Putamen (tissue), 1 donor: ENCODE results near the gene WNT8B.

Source experiments
- DNase-seq: peaks from one replicate; pipeline ENCODE4 v3.0.0-alpha.2; 2016; ENCODE audit warnings: low spot score

Gene WNT8B

GRCh38 chr10:100519311-100520051 is 56.7 kb downstream of the WNT8B start, which contains the start of gene SEC31B:
Gene SEC31B (minus strand): TSS chr10:100519861. CDS start chr10:100516952, 2,909 bp downstream.
- DNase-seq = no peak

DNA sequence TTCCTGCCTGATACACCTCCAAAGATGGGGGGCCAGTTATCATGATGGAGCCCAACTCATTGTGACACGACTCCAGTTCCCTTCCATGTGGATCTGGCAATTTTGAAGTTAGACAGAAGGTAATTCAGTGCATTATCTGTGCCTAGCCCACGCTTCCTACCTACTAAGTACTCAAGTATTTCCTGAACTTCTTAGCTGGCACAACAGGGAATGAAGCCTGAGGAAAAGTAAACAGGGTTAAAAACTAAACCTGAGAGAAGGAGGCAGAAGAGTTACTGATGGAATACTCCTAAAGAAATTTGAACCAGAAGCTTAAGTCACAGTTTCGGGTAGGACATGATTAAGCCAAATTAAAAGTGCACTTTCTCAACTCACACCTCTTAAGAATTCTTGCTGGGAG is 58.0 kb downstream of the WNT8B start:
- no peak for DNase-seq

GRCh38 chr10:100522107-100522801 is 59.4 kb downstream of the WNT8B start:
- no peak for DNase-seq

DNA sequence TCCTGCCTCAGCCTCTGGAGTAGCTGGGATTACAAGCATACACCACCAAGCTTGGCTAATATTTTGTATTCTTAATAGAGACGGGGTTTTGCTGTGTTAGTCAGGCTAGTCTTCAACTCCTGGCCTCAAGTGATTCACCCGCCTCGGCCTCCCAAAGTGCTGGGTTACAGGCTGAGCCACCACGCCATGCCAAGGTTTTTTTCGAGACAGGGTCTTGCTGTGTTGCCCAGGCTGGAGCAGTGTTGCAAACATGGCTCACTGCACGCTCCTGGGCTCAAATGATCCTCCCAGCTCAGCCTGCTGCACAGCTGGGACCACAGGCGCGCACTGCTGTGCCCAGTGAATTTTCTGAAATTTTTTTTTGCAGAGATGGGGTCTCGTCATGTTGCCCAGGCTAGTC is 60.1 kb downstream of the WNT8B start:
- no peak for DNase-seq

GRCh38 chr10:100524206-100524605 is 61.4 kb downstream of the WNT8B start:
- no peak for DNase-seq

- DNase-seq = no peak
Measured at GRCh38 chr10:100524638-100525037, 61.8 kb downstream of the WNT8B start.

DNA sequence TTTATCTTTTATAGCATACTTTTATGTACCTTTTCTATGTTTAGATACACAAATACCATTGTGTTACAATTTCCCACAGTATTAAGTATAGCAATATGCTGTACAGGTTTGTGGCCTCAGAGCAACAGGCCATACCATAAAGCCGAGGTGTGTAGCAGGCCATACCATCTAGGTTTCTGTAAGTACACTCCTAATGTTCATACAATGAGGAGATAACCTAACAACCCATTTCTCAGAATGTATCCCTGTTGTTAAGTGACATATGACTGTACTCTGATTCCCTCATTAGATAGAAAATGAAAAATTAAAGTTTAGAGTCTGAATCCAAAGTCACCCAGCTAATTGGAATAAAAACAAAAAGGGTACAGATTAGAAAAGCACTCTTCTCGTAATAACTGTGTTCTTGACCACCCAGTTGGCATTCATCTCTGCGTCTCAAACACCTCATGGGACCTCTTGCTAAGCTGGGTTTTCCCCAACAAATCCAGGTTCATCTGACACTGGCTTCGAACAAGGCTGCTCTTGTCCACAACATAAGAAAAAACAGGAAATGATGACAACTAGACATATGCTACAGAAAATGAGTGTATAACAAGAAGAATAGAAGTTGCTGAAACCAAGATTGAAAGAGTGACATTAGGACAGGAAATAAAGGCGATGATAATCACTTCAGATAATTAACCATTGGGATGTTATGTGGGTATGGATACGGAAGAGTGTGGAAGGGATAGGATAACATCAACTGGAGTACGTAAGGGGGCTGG is 65.5 kb downstream of the WNT8B start:
- DNase-seq = no peak

DNA sequence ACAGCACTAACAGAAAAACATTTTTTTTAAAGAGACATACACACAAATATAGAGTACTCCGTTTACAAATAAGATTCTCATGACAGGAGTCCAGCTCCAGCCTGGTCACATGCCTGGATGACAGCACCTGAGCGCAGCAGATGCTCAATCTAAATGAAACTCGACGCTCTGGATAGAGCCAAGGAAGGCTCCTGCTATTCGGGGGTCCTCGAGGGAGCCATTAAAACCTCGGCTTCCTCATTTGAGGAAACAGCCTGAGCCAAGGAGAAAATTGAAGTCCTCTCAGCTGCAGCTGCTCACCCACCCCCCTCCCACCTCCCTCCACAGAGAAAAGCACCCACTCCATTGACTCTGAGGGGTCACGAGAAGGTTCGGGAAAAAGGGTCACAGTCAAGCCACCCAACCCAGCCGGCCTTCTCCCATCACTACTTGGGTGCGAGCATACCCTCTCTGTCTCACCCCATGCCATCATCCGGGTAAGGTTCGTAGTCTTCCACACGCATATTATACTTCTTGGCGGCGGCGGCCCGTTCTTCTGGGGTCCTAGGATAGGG is 66.2 kb downstream of the WNT8B start:
- DNase-seq = no peak

- DNase-seq = peak; percentile 90
Measured at GRCh38 chr10:100529475-100530298, 66.9 kb downstream of the WNT8B start, which contains the start of gene NDUFB8. Gene NDUFB8 (minus strand): TSS chr10:100529871. CDS start chr10:100529851, 20 bp downstream.

- no peak for DNase-seq
Measured at GRCh38 chr10:100531761-100532160, 69.0 kb downstream of the WNT8B start.
